H1 (cell line): ENCODE results near the gene LILRB3. TPM values are rescaled to one million over a fixed set of nuclear protein-coding genes. Genes with fewer than 3 reads are reported as not detected.
"Not testable (repeated sequence)": the region's sequence is repeated elsewhere in the genome, so short reads cannot be mapped to it uniquely, and the experiment has no call there.

Experiments used
- CTCF ChIA-PET: fragments of 300-600 bp; sonication (Branson Sonifier 250); formaldehyde crosslinking; loops from one replicate; lab custom pipeline; 2021; ENCODE audit not compliant: partially characterized antibody; lab: Charles Lee
- POLR2A ChIA-PET: fragments of 300-600 bp; sonication (Branson Sonifier 250); formaldehyde crosslinking; loops from one replicate; lab custom pipeline; 2021; ENCODE audit warnings: inconsistent platforms; ENCODE audit not compliant: partially characterized antibody; lab: Charles Lee
- DNase-seq, 2 experiments: peaks; one replicate each; pipeline versions ENCODE4 v3.0.0 to v3.0.0-alpha.2; 2010 to 2022; ENCODE audit warnings: low spot score in 2 of 2, low read depth in 1 of 2, mixed read lengths in 1 of 2
- FAIRE-seq: peaks from 2 replicates; lab custom pipeline; 2011; peaks lifted over from hg19 to GRCh38; lab: Jason Lieb, UNC
- H2AFZ ChIP-seq: 2 replicates; pipeline ENCODE4 v1.8.1; 2012; ENCODE audit warnings: low read length, inconsistent platforms
- H2AK5ac ChIP-seq: 2 replicates; pipeline ENCODE4 v1.6.1; 2013; ENCODE audit warnings: low read depth, low read length
- H2BK120ac ChIP-seq: replicated peaks from 2 replicates; pipeline ENCODE3; 2013; ENCODE audit warnings: low read depth, low read length, inconsistent platforms
- H2BK12ac ChIP-seq: 2 replicates; pipeline ENCODE4 v1.6.1; 2013; ENCODE audit warnings: low read depth, low read length
- H2BK15ac ChIP-seq: 2 replicates; pipeline ENCODE4 v1.6.1; 2013; ENCODE audit warnings: low read length
- H2BK20ac ChIP-seq: 2 replicates; pipeline ENCODE4 v1.6.1; 2013; ENCODE audit warnings: low read length
- H2BK5ac ChIP-seq: 2 replicates; pipeline ENCODE4 v1.6.1; 2013; ENCODE audit warnings: low read depth, low read length
- H3K14ac ChIP-seq: 2 replicates; pipeline ENCODE4 v1.6.1; 2013; ENCODE audit warnings: inconsistent platforms; ENCODE audit not compliant: insufficient read length
- H3K18ac ChIP-seq: 2 replicates; pipeline ENCODE4 v1.6.1; 2013; ENCODE audit warnings: low read length; ENCODE audit errors: extremely low read depth
- H3K23ac ChIP-seq: 2 replicates; pipeline ENCODE4 v1.6.1; 2013; ENCODE audit warnings: inconsistent platforms; ENCODE audit not compliant: insufficient read length
- H3K23me2 ChIP-seq: 2 replicates; pipeline ENCODE4 v1.6.1; 2013; ENCODE audit warnings: low read depth, low read length
- H3K27ac ChIP-seq: 2 replicates; pipeline ENCODE4 v1.6.1; 2011; ENCODE audit warnings: low read depth, low read length, inconsistent platforms
- H3K27me3 ChIP-seq, 4 experiments: replicated peaks in 1 of 4; 1 replicate in 1 of 4; 2 replicates in 3 of 4; pipeline versions ENCODE4 v1.6.1 to v1.8.1; 2011 to 2013; ENCODE audit warnings: low read length in 3 of 4, mild to moderate bottlenecking in 3 of 4, inconsistent platforms in 2 of 4, mixed read lengths in 2 of 4, moderate library complexity in 1 of 4; ENCODE audit not compliant: control insufficient read depth in 3 of 4, insufficient read depth in 3 of 4; ENCODE audit errors: extremely low read depth in 1 of 4
- H3K36me3 ChIP-seq, 4 experiments: 2 replicates each; pipeline versions ENCODE4 v1.6.1 to v1.8.1; 2011 to 2013; ENCODE audit warnings: mild to moderate bottlenecking in 4 of 4, low read length in 3 of 4, moderate library complexity in 2 of 4, control low read depth in 1 of 4, inconsistent platforms in 1 of 4; ENCODE audit not compliant: insufficient read depth in 4 of 4, control insufficient read depth in 2 of 4
- H3K4ac ChIP-seq: replicated peaks from 2 replicates; pipeline ENCODE3; 2013; ENCODE audit warnings: low read length, low read depth, mixed read lengths, inconsistent platforms; ENCODE audit not compliant: insufficient read length
- H3K4me1 ChIP-seq, 4 experiments: replicated peaks in 1 of 4; 1 replicate in 1 of 4; 2 replicates in 3 of 4; pipeline versions ENCODE4 v1.6.1 to v1.8.1; 2011 to 2013; ENCODE audit warnings: low read length in 3 of 4, inconsistent platforms in 2 of 4, mixed read lengths in 1 of 4; ENCODE audit not compliant: insufficient read depth in 4 of 4, control insufficient read depth in 3 of 4
- H3K4me2 ChIP-seq, 2 experiments: 2 replicates each; pipeline versions ENCODE4 v1.6.1 to v1.8.1; 2011 to 2013; ENCODE audit warnings: low read depth in 2 of 2, low read length in 2 of 2, control low read depth in 1 of 2, inconsistent platforms in 1 of 2, mild to moderate bottlenecking in 1 of 2; ENCODE audit not compliant: insufficient read depth in 1 of 2
- H3K4me3 ChIP-seq, 4 experiments: fragments of 200-600, 300-600 bp in 1 of 4; sonication (generic), shearing (Covaris generic), sonication (Bioruptor Twin) in 1 of 4; 2 replicates each; pipeline versions ENCODE4 v1.5.1 to v1.8.1; 2011 to 2016; ENCODE audit warnings: low read length in 4 of 4, low read depth in 3 of 4, control low read depth in 2 of 4, inconsistent platforms in 2 of 4, mild to moderate bottlenecking in 2 of 4, mixed read lengths in 1 of 4, moderate library complexity in 1 of 4; ENCODE audit not compliant: insufficient read depth in 2 of 4; ENCODE audit errors: extremely low read depth in 1 of 4
- H3K56ac ChIP-seq: replicated peaks from 2 replicates; pipeline ENCODE3; 2013; ENCODE audit warnings: low read depth, mild to moderate bottlenecking, mixed read lengths, low read length, inconsistent platforms; ENCODE audit not compliant: insufficient read length
- H3K79me1 ChIP-seq: 2 replicates; pipeline ENCODE4 v1.6.1; 2013; ENCODE audit warnings: low read depth, low read length, control low read depth
- H3K79me2 ChIP-seq, 2 experiments: 2 replicates each; pipeline versions ENCODE4 v1.6.1 to v1.8.1; 2012 to 2013; ENCODE audit warnings: low read length in 2 of 2, mild to moderate bottlenecking in 2 of 2, inconsistent platforms in 1 of 2; ENCODE audit not compliant: insufficient read depth in 2 of 2, control insufficient read depth in 1 of 2
- H3K9ac ChIP-seq, 4 experiments: replicated peaks in 1 of 4; 1 replicate in 1 of 4; 2 replicates in 3 of 4; pipeline versions ENCODE4 v1.6.1 to v1.8.1; 2011 to 2013; ENCODE audit warnings: low read depth in 3 of 4, low read length in 3 of 4, control low read depth in 2 of 4, mild to moderate bottlenecking in 2 of 4, moderate library complexity in 2 of 4, inconsistent platforms in 1 of 4; ENCODE audit errors: extremely low read depth in 1 of 4
- H3K9me3 ChIP-seq, 2 experiments: 2 replicates each; pipeline versions ENCODE4 v1.6.1 to v1.8.1; 2012 to 2013; ENCODE audit warnings: mild to moderate bottlenecking in 2 of 2, moderate library complexity in 2 of 2, control low read depth in 1 of 2, inconsistent platforms in 1 of 2, low read depth in 1 of 2, low read length in 1 of 2, mixed read lengths in 1 of 2; ENCODE audit not compliant: insufficient read depth in 2 of 2
- H4K20me1 ChIP-seq, 2 experiments: replicated peaks in 1 of 2; 2 replicates each; pipeline versions ENCODE3 to v1.8.1; 2011 to 2013; ENCODE audit warnings: inconsistent platforms in 2 of 2, low read length in 2 of 2, mild to moderate bottlenecking in 1 of 2; ENCODE audit not compliant: insufficient read depth in 2 of 2, control insufficient read depth in 1 of 2
- H4K5ac ChIP-seq: 2 replicates; pipeline ENCODE4 v1.6.1; 2013; ENCODE audit warnings: low read length, low read depth, mixed read lengths, inconsistent platforms; ENCODE audit not compliant: insufficient read length
- H4K8ac ChIP-seq: 2 replicates; pipeline ENCODE4 v1.8.0; 2013; ENCODE audit warnings: mild to moderate bottlenecking, moderate library complexity, low read length, inconsistent platforms; ENCODE audit not compliant: insufficient read depth; ENCODE audit errors: extremely low read depth
- H4K91ac ChIP-seq: replicated peaks from 2 replicates; pipeline ENCODE3; 2013; ENCODE audit warnings: low read length, mixed read lengths, inconsistent platforms; ENCODE audit not compliant: insufficient read length
- WGBS, 2 experiments: shearing (Covaris generic) in 1 of 2; methylation state at CpG; one replicate each; pipeline versions ENCODE4 v1.1.6 to v1.1.7; 2013 to 2015; ENCODE audit warnings: low lambda C conversion rate in 2 of 2, mixed read lengths in 2 of 2, inconsistent platforms in 1 of 2, low coverage in 1 of 2, missing lambda C conversion rate in 1 of 2; ENCODE audit not compliant: insufficient replicate concordance in 2 of 2, insufficient coverage in 1 of 2, insufficient read length in 1 of 2; ENCODE audit errors: extremely low coverage in 1 of 2, missing lambda C conversion rate in 1 of 2; 5-methylcytosine and 5-hydroxymethylcytosine counted together
- polyA plus RNA-seq, 7 experiments: library from polyadenylated mRNA; depleted of rRNA in 3 of 7; stranded (reverse) in 5 of 7; unstranded in 2 of 7; fragments of >200 nt in 5 of 7; fragments of 200-250 nt in 2 of 7; gene quantifications; 1 replicate in 5 of 7; 2 replicates in 1 of 7; 4 replicates in 1 of 7; pipeline versions ENCODE4 v1.2.1 to v1.2.3, GENCODE V29; 2011 to 2013; ENCODE audit warnings: missing spikeins in 2 of 7, mixed read lengths in 2 of 7
- total RNA-seq: library from RNA; stranded (reverse); fragmentation: NEBNext Ultra II Directional; extraction: Animal tissue kit (Norgen Biotek cat#: 25700); gene quantifications from 2 replicates; pipeline ENCODE4 v1.2.1, GENCODE V29; 2021

LILRB3 gene
- total and polyA plus RNA-seq, 2 of the 8 experiments (the other 6 are each of a cell fraction or from before 2014, with no cell fraction given) = not detected

GRCh38 chr19:54243809-54244208 is 21.0 kb upstream of the LILRB3 start:
- H3K79me2 ChIP-seq, H2AFZ ChIP-seq, H3K9ac ChIP-seq, H3K56ac ChIP-seq, H2BK20ac ChIP-seq, H3K9me3 ChIP-seq, H3K4me2 ChIP-seq, H2BK15ac ChIP-seq, POLR2A ChIA-PET, DNase-seq, H3K18ac ChIP-seq, H3K4me1 ChIP-seq, H3K79me1 ChIP-seq, H4K20me1 ChIP-seq, FAIRE-seq, H2BK120ac ChIP-seq, H2BK5ac ChIP-seq, H3K23ac ChIP-seq, H3K36me3 ChIP-seq, H2BK12ac ChIP-seq, H3K23me2 ChIP-seq, H4K8ac ChIP-seq, H3K4me3 ChIP-seq, H4K5ac ChIP-seq, H3K27ac ChIP-seq, H4K91ac ChIP-seq, H3K14ac ChIP-seq, H3K27me3 ChIP-seq, H2AK5ac ChIP-seq, H3K4ac ChIP-seq: not testable (repeated sequence)
- CTCF ChIA-PET = interaction anchor here (1.4 kb wide), 1 partner anchor 22 kb away, joined by 6 read pairs; no protein-coding TSS in a partner anchor
- WGBS, 2 experiments = no CpG with 5 or more reads among the region's 8 CpGs

DNA sequence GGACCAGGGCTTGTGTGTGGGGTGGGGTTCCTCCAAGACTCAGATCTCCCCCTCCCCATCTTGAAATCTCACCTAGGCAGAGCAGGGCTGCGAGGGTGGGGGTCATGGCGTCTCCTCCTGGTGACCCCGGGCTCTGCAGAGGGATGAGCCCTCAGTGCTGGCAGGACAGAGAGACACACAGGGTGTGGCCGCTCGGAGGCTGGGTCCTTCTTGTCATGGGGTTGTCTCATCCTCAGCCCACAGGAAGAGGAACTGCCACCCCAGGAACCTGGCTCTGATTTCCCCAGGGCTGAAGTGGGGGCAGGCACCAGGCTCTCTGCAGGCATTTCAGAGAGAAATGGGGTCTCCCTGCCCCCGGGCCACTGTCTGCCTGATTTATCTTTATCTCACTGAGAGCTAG is 19.8 kb upstream of the LILRB3 start, which contains the start of gene LILRA6:
Gene LILRA6, minus strand, starts transcription at position 145 of the 400 bp plus-strand sequence.
- H3K18ac ChIP-seq, POLR2A ChIA-PET, H2BK20ac ChIP-seq, H3K23ac ChIP-seq, H2AK5ac ChIP-seq, H3K9me3 ChIP-seq, H4K91ac ChIP-seq, H2BK5ac ChIP-seq, H3K36me3 ChIP-seq, FAIRE-seq, H4K5ac ChIP-seq, H3K27me3 ChIP-seq, H2BK120ac ChIP-seq, H3K14ac ChIP-seq, H3K79me2 ChIP-seq, H3K56ac ChIP-seq, H3K23me2 ChIP-seq, H3K4me2 ChIP-seq, H4K20me1 ChIP-seq, H4K8ac ChIP-seq, H2BK12ac ChIP-seq, H3K9ac ChIP-seq, H2AFZ ChIP-seq, H3K27ac ChIP-seq, H3K4ac ChIP-seq, H2BK15ac ChIP-seq, H3K79me1 ChIP-seq, DNase-seq, H3K4me1 ChIP-seq, H3K4me3 ChIP-seq, CTCF ChIA-PET: not testable (repeated sequence)
- 89% methylated on average over 5 of the region's 6 CpGs; no CpG with 5 or more reads in 1 of the 2 experiments for WGBS, 2 experiments
